Adrenal gland (tissue), 12 donors: ENCODE measurements around the gene SPG11. TPM values are rescaled to one million over a fixed set of nuclear protein-coding genes. Genes with fewer than 3 reads are reported as not detected.

Experiments
- DNase-seq, 7 donors: peaks; one replicate each; pipeline ENCODE4 v3.0.0-alpha.2; 2019 to 2020
- H3K27ac ChIP-seq, 5 donors: fragments of 200-600 bp; sonication (generic) in 4 of 5; 1 replicate in 3 of 5; 2 replicates in 2 of 5; pipeline versions ENCODE4 v1.5.1 to v1.8.0; 2016 to 2020; ENCODE audit warnings: mild to moderate bottlenecking in 1 of 5
- H3K27me3 ChIP-seq: fragments of 200-600 bp; 2 replicates; pipeline ENCODE4 v1.8.0; 2021
- H3K36me3 ChIP-seq, 2 donors: fragments of 200-600 bp; replicated peaks in 1 of 2; 1 replicate in 1 of 2; 2 replicates in 1 of 2; pipeline versions ENCODE4 v1.5.1 to v1.8.0; 2018 to 2022
- H3K4me1 ChIP-seq, 2 donors: fragments of 200-600 bp; replicated peaks in 1 of 2; 1 replicate in 1 of 2; 2 replicates in 1 of 2; pipeline versions ENCODE4 v1.5.1 to v1.8.0; 2018 to 2021
- H3K4me3 ChIP-seq, 4 donors: fragments of 200-600 bp; sonication (generic) in 3 of 4; one replicate each; pipeline ENCODE4 v1.5.1; 2016 to 2018
- H3K9me3 ChIP-seq, 3 donors: fragments of 200-600 bp; sonication (generic) in 1 of 3; replicated peaks in 1 of 3; 1 replicate in 2 of 3; 2 replicates in 1 of 3; pipeline versions ENCODE4 v1.5.1 to v1.8.0; 2016 to 2021
- POLR2A ChIP-seq, 2 donors: fragments of 450-650 bp; IDR thresholded peaks; one replicate each; pipeline ENCODE4 v1.6.1; 2017; ENCODE audit warnings: antibody characterized with exemption in 2 of 2, mild to moderate bottlenecking in 2 of 2, moderate library complexity in 1 of 2
- intact Hi-C, 2 donors: fragments of 100-400 bp; cut with DNase I; formaldehyde crosslinking; loops; one replicate each; pipeline versions ENCODE4 v1.14.1 to v1.15.0; 2022 to 2023
- polyA plus RNA-seq, 3 donors: library from polyadenylated mRNA; stranded (reverse); fragments of 200-250 nt in 2 of 3; fragments of 350-450 nt in 1 of 3; fragmentation: Illumina TruSeq in 1 of 3; extraction: RNeasy Lipid Tissue Mini Kit (QIAGEN cat#74804) in 1 of 3; gene quantifications; one replicate each; pipeline ENCODE4 v1.2.3, GENCODE V29; 2013 to 2014
- small RNA-seq, 2 donors: library from RNA; depleted of rRNA; stranded (forward); fragments of <200 nt; gene quantifications; one replicate each; pipeline ENCODE3, GENCODE V24; 2016
- total RNA-seq, 9 donors: library from RNA; depleted of rRNA in 4 of 9; stranded (reverse); fragments of >200 nt in 4 of 9; fragments of 120-200 nt in 1 of 9; fragmentation: NEBNext Ultra II Directional in 1 of 9; extraction: Animal tissue kit (Norgen Biotek cat#: 25700) in 1 of 9; gene quantifications; one replicate each; pipeline versions ENCODE4 v1.1.0 to v1.2.4, GENCODE V29; 2013 to 2023
- TF ChIP-seq, protein P1 (sequence below), 6 experiments: fragments of 450-650 bp in 4 of 6; fragments of 200-600 bp in 2 of 6; sonication (generic) in 1 of 6; IDR thresholded peaks; 1 replicate in 5 of 6; 2 replicates in 1 of 6; pipeline versions ENCODE4 v1.5.1 to v1.8.0; 2016 to 2021; ENCODE audit warnings: antibody characterized with exemption in 6 of 6, mild to moderate bottlenecking in 2 of 6, moderate library complexity in 1 of 6
- donor health status: healthy with polysubstance abuse.
- donor health status: Bipolar disorder and iron deficiency.
- donor health status: DM: yes; HTN: yes; CAD: no.
- donor health status: DM: no; HTN: no; CAD: no.
- donor health status: DM: no; HTN: no; CAD: no.
- donor health status: DM: yes; HTN: yes; CAD: no.

SPG11 gene
- total and polyA plus RNA-seq, 12 donors: 43.0 to 122 (median 74.0) TPM

GRCh38 chr15:44516436-44516835 lies 147.0 kb downstream of the SPG11 start:
- Histone ChIP-seq H3K4me1 (no peaks in the 10 kb centered on the region), H3K36me3 (peaks cover 0 to 11% of the 10 kb centered on the region in 2 donors), H3K9me3 (no peaks in the 10 kb centered on the region), H3K27ac (no peak overlapping the region), H3K4me3 (no peak overlapping the region), H3K27me3 (no peaks in the 10 kb centered on the region)
- intact Hi-C loops: loop anchor here in 1 of 2 donors (10.0 kb wide), 1 partner anchor 72 kb away; no protein-coding TSS in a partner anchor
- TF ChIP-seq, protein P1, sequence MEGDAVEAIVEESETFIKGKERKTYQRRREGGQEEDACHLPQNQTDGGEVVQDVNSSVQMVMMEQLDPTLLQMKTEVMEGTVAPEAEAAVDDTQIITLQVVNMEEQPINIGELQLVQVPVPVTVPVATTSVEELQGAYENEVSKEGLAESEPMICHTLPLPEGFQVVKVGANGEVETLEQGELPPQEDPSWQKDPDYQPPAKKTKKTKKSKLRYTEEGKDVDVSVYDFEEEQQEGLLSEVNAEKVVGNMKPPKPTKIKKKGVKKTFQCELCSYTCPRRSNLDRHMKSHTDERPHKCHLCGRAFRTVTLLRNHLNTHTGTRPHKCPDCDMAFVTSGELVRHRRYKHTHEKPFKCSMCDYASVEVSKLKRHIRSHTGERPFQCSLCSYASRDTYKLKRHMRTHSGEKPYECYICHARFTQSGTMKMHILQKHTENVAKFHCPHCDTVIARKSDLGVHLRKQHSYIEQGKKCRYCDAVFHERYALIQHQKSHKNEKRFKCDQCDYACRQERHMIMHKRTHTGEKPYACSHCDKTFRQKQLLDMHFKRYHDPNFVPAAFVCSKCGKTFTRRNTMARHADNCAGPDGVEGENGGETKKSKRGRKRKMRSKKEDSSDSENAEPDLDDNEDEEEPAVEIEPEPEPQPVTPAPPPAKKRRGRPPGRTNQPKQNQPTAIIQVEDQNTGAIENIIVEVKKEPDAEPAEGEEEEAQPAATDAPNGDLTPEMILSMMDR (IDR thresholded peaks at IDR 0.05): no peak
- TF ChIP-seq POLR2A (IDR thresholded peaks at IDR 0.05): no peak
- DNase-seq: no peak

Small RNA genes within 50 kb of the gene (small RNA-seq; reads per million reads assigned to genes)
- 0 reads per million in 2 donors for gene RF00019

Other genes with a start within 250 kb of the SPG11 start
- 10 to 100 TPM; 12.1 to 70.9 (median 32.3) TPM for gene CTDSPL2, start 236.0 kb downstream of the SPG11 start, total RNA-seq
- gene CTDSPL2, start 236.0 kb downstream of the SPG11 start, polyA plus RNA-seq: 10 to 100 TPM in 1 of 3 donors, 1 to 10 TPM in 2; 3.3 to 19.7 (median 5.7) TPM
- gene EIF3J, start 126.5 kb downstream of the SPG11 start, total RNA-seq: 10 to 100 TPM; 21.5 to 97.7 (median 53.9) TPM
- gene EIF3J, start 126.5 kb downstream of the SPG11 start, polyA plus RNA-seq: 100 to 1,000 TPM in 1 of 3 donors, 10 to 100 TPM in 2; 21.4 to 178 (median 26.3) TPM
- 1 to 10 TPM in 7 of 9 donors, under 1 TPM in 2; 0.42 to 5.6 (median 2.5) TPM for gene PATL2, start 47.7 kb upstream of the SPG11 start, total RNA-seq
- gene PATL2, start 47.7 kb upstream of the SPG11 start, polyA plus RNA-seq: 10 to 100 TPM in 2 of 3 donors, 1 to 10 TPM in 1; 1.3 to 18.3 (median 17.5) TPM
- 1,000 to 10,000 TPM; 1,393 to 6,421 (median 3,217) TPM for gene B2M, start 47.9 kb upstream of the SPG11 start, total RNA-seq
- gene B2M, start 47.9 kb upstream of the SPG11 start, polyA plus RNA-seq: 1,000 to 10,000 TPM; 1,063 to 5,117 (median 1,725) TPM
- gene TRIM69, start 72.9 kb upstream of the SPG11 start, total RNA-seq: 10 to 100 TPM in 7 of 9 donors, 1 to 10 TPM in 2; 7.2 to 38.8 (median 18.2) TPM
- 10 to 100 TPM; 16.9 to 34.7 (median 18.3) TPM for gene TRIM69, start 72.9 kb upstream of the SPG11 start, polyA plus RNA-seq